Measurements from ENCODE around the gene KCNMB2. TPM values are rescaled to one million over a fixed set of nuclear protein-coding genes. Genes with fewer than 3 reads are reported as not detected.

KCNMB2 gene
- total RNA-seq, 6 experiments from 2014 or later, result not detected

DNA sequence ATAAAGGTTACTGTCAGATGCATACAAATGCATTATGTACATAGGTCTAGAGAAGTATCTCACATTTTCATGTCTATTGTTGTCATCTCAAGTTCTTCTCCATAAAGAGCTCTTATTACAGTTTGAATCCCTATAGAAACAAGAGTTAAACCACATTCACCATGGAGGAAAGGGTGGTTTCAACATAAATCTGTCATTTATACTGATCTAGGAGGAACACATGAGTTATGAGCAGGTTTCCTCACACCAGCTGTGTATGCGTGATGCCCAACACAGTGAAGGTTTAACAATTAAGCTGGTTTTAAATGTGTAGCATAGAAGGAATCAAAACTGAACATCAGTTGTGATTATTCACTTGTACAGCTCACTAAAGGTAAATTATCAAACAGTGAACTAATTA lies 251.7 kb downstream of the KCNMB2 start:
- ATAC-seq (no peak), DNase-seq (no peak)
- WGBS (ENCODE audit: insufficient coverage, low coverage, low lambda C conversion rate, missing lambda C conversion rate), result 18% methylated on average over 1 of the region's 1 CpG
- H3K4me1 ChIP-seq, result no peaks in the 10 kb centered on the region
- H3K9me3 ChIP-seq, result no peaks in the 10 kb centered on the region
- intact Hi-C loops (cut with DNase I), result no loop called here
- no peak for TF ChIP-seq POLR2A (IDR thresholded peaks at IDR 0.05)
- TF ChIP-seq, protein P1, sequence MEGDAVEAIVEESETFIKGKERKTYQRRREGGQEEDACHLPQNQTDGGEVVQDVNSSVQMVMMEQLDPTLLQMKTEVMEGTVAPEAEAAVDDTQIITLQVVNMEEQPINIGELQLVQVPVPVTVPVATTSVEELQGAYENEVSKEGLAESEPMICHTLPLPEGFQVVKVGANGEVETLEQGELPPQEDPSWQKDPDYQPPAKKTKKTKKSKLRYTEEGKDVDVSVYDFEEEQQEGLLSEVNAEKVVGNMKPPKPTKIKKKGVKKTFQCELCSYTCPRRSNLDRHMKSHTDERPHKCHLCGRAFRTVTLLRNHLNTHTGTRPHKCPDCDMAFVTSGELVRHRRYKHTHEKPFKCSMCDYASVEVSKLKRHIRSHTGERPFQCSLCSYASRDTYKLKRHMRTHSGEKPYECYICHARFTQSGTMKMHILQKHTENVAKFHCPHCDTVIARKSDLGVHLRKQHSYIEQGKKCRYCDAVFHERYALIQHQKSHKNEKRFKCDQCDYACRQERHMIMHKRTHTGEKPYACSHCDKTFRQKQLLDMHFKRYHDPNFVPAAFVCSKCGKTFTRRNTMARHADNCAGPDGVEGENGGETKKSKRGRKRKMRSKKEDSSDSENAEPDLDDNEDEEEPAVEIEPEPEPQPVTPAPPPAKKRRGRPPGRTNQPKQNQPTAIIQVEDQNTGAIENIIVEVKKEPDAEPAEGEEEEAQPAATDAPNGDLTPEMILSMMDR (IDR thresholded peaks at IDR 0.05), result no peak
- H3K4me3 ChIP-seq, result no peak overlapping the region
- no peaks in the 10 kb centered on the region for H3K27me3 ChIP-seq
- no peak overlapping the region for H3K27ac ChIP-seq
- H3K36me3 ChIP-seq, result no peaks in the 10 kb centered on the region

GRCh38 chr3:178794711-178795110 lies 258.5 kb downstream of the KCNMB2 start:
- intact Hi-C loops (cut with DNase I), result no loop called here
- ATAC-seq (no peak), DNase-seq (no peak)
- no peaks in the 10 kb centered on the region for H3K36me3 ChIP-seq
- no peaks in the 10 kb centered on the region for H3K9me3 ChIP-seq
- H3K27me3 ChIP-seq, result no peaks in the 10 kb centered on the region
- no peak overlapping the region for H3K4me3 ChIP-seq
- H3K4me1 ChIP-seq, result no peaks in the 10 kb centered on the region
- H3K27ac ChIP-seq, result no peak overlapping the region
- no peak for TF ChIP-seq POLR2A (IDR thresholded peaks at IDR 0.05)
- TF ChIP-seq, protein P1 (IDR thresholded peaks at IDR 0.05), result no peak

- no peak for TF ChIP-seq POLR2A (IDR thresholded peaks at IDR 0.05)
- TF ChIP-seq, protein P1 (IDR thresholded peaks at IDR 0.05), result no peak
- ATAC-seq (no peak), DNase-seq (no peak)
- Histone ChIP-seq H3K27ac (no peak overlapping the region), H3K4me3 (no peak overlapping the region), H3K9me3 (no peaks in the 10 kb centered on the region), H3K27me3 (no peaks in the 10 kb centered on the region), H3K4me1 (no peaks in the 10 kb centered on the region), H3K36me3 (no peaks in the 10 kb centered on the region)
- 33% methylated on average over 2 of the region's 2 CpGs for WGBS (ENCODE audit: insufficient coverage, low coverage, low lambda C conversion rate, missing lambda C conversion rate)
- intact Hi-C loops (cut with DNase I), result no loop called here
These were observed 259.1 kb downstream of the KCNMB2 start for GRCh38 chr3:178795349-178795748.

GRCh38 chr3:178802259-178802658 lies 266.0 kb downstream of the KCNMB2 start:
- intact Hi-C loops (cut with DNase I), result no loop called here
- Histone ChIP-seq H3K27me3 (no peaks in the 10 kb centered on the region), H3K9me3 (no peaks in the 10 kb centered on the region), H3K27ac (no peak overlapping the region), H3K4me3 (no peak overlapping the region), H3K36me3 (no peaks in the 10 kb centered on the region), H3K4me1 (no peaks in the 10 kb centered on the region)
- TF ChIP-seq, protein P1 (IDR thresholded peaks at IDR 0.05), result no peak
- no peak for TF ChIP-seq POLR2A (IDR thresholded peaks at IDR 0.05)
- WGBS (ENCODE audit: insufficient coverage, low coverage, low lambda C conversion rate, missing lambda C conversion rate), result 51% methylated on average over 3 of the region's 3 CpGs
- ATAC-seq (no peak), DNase-seq (no peak)

GRCh38 chr3:178802993-178803693 lies 266.9 kb downstream of the KCNMB2 start:
- WGBS (ENCODE audit: insufficient coverage, low coverage, low lambda C conversion rate, missing lambda C conversion rate), result 76% methylated on average over 3 of the region's 3 CpGs
- Histone ChIP-seq H3K4me3 (no peak overlapping the region), H3K9me3 (no peaks in the 10 kb centered on the region), H3K36me3 (no peaks in the 10 kb centered on the region), H3K27me3 (no peaks in the 10 kb centered on the region), H3K27ac (no peak overlapping the region), H3K4me1 (no peaks in the 10 kb centered on the region)
- TF ChIP-seq, protein P1 (IDR thresholded peaks at IDR 0.05), result no peak
- no peak for TF ChIP-seq POLR2A (IDR thresholded peaks at IDR 0.05)
- DNase-seq (no peak), ATAC-seq (no peak)
- intact Hi-C loops (cut with DNase I), result no loop called here

All from right lobe of liver (tissue), 6 donors.